IPS-NIHi11 (cell line): ENCODE measurements around the gene ERC2.

Source experiments
- DNase-seq: peaks from one replicate; pipeline ENCODE4 v3.0.0; 2012; ENCODE audit warnings: mixed read lengths, low spot score

ERC2 gene

GRCh38 chr3:55619046-55619808 lies 849.0 kb downstream of the ERC2 start:
- DNase-seq, result no peak

DNA sequence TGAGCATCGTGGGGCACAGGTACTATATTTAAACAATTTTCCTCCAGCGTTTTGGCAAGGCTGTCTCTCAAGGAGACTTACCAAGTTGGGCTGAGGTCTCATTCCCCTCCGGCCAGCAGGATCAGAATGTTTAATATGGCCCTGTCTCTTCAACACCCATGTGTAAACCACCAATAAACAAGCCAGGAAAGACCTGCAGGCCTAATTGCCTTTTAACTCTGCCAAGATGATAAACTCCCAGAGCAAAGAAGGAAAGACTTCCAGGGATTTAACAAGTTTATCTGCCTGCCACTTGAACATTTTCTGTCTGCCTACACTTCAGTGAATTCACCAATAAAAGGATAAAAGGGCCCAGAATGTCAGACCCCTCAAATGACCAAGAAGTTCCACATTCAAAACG lies 850.9 kb downstream of the ERC2 start:
- DNase-seq, result no peak

DNA sequence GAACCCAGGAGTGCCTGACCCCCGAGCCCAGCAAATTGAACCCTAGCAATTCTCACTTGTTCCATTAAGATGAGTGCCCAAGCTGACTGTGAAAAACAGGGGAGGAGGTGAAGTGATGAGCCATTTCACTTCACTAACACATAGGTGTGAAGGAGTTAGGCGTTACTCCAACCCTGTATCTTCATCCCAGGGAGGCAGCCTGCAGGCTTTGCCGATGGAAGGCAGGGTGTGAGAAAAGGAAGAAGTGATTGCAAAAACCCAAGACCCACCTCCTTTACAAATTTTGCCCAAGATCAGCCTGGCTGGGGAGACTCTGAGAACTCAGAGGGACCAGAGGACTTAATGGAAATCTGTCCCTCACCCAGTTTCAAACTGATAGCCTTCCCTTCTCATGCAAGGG lies 851.5 kb downstream of the ERC2 start:
- DNase-seq, result no peak

- DNase-seq, result peak; percentile 58
These were observed 852.5 kb downstream of the ERC2 start for GRCh38 chr3:55615694-55616295.

DNA sequence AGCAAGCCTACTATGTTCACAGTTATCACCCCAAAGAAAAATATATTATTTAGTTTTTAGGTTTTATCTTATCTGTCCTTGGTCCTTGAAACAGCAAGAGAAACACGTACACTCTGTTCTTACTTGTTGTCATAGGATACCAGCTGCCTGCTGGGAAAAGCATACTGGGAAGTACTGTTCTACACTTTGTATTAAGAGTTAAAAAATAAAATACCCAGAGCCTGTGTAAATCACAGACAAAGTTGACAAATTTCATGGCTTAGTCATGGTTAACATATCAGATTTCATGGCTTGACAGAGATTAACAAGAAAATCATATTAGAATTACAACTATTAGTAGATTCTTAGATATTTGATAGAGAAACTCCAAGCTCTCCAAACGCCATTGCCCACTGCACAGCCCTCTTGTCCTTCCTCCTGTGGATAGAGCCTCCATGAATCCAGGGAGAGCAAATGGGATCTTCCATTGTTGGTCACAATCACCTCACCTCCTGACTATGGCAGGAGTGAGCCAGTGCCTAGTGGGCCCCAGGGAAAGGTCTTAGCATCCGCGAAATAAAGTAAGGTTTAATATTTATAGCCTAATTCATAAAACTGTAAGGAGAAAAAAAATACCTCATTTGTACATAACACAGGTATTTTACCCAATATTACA lies 853.1 kb downstream of the ERC2 start:
- no peak for DNase-seq

DNA sequence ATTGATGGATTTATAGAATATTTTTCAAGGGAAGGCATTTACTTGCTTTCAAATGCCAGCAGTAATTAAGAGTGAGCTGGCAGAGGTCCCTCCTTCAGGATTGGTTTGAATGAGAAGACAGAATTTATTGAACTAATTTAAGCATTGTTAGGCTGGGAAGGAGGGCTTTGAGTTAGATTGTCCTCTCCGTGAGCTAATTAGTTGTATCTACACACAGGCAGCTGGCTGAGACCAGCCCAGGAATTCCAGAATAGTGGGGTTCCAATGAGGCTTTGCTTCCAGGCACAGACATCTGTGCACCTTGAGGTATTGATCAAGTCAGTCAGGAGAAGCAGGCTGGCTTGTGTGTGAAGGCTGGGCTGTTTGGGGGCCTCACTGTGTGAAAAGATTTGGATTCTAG lies 857.1 kb downstream of the ERC2 start:
- DNase-seq, result no peak

DNA sequence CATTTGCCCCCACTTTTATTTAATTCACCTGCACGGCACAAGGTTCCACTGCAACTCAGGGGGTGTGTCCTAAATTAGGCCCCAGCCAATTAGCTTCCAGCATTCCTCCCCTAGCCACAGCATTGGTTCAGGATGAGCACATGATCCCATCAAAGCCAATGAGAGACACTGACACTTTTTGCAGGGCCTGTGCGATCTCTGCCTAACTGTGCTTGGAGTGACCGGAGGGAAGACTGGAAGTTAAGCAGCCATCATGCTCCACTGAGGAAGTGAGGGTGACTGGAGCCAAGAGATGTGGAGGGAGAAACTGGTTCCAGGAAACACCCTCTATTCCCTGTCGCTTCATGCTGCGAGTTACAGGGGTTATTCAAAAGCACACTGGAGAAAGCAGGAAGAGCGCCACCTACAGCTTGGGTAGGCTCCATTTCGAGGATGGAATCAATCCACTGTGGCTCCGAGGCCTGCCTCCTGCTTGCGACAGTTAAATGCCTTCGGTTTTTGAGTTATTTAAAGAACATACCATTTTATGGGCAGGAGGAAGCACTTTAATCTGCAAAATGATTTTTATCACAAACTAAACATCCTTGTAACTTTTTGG lies 858.9 kb downstream of the ERC2 start:
- peak; percentile 47 for DNase-seq

- DNase-seq, result no peak
These were observed 859.8 kb downstream of the ERC2 start for GRCh38 chr3:55608301-55608937.

DNA sequence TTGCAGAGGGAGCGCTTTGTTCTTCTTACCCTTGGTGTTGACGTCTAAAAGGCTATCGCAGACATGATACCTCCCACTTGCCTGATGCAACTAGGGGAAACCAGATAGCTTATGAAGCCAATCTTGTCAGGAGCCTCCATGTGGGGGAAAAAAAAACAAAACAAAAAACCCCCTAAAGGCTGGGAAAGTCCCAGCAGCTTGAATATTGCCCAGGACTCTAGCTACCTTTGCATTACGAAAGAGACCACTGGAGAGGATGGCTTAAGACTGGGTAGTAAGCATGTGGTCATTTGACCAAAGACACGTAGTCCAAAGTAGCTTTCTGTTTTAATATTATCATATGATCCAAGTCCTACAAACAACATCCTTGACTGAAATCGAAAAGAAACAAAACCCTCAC lies 860.4 kb downstream of the ERC2 start:
- no peak for DNase-seq

DNA sequence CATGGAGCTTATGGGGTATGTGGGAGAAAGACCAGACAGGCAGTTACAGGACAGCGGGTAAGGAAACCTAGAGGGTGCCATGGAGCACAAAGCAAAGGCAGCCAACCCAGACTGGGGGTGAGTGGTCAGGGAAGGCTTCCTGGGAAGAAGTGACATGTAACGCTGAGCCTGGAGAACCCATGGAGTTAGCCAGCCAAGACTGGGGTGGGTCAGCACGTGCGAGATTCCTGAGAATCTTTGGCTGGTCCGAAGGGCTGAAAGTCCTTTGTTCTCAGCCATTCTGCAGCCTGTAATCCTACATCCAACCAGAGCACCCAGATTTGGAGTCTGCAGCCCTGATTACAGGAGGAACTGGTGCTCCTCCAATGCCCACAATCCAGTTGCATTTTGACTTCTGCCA lies 861.1 kb downstream of the ERC2 start:
- DNase-seq, result peak; percentile 27

- no peak for DNase-seq
These were observed 862.6 kb downstream of the ERC2 start for GRCh38 chr3:55605443-55606236.

GRCh38 chr3:55604846-55605245 lies 863.4 kb downstream of the ERC2 start:
- no peak for DNase-seq

DNA sequence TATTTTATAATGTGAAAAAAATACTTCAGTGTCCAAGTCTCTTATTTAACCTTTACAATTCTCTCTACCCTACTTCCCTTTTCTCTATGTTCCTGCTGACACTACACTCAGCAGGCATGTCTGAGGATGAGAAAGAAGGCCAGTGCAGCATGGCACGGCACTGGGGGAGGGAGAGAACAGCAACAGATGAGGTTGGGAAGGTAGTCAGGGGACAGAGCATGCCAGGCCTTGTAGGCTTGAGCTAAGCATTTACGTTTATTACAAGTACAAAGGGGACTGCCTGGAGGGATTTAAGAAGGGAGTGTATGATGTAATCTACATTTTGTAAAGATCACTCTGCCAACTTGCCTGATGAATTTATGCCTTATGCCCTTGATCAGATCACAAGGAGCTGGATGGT lies 863.9 kb downstream of the ERC2 start:
- no peak for DNase-seq

GRCh38 chr3:55601366-55602080 lies 866.7 kb downstream of the ERC2 start:
- DNase-seq, result no peak

GRCh38 chr3:55598224-55598623 lies 870.0 kb downstream of the ERC2 start:
- no peak for DNase-seq

GRCh38 chr3:55597641-55598040 lies 870.6 kb downstream of the ERC2 start:
- no peak for DNase-seq

- DNase-seq, result no peak
These were observed 872.1 kb downstream of the ERC2 start for GRCh38 chr3:55596212-55596611.

DNA sequence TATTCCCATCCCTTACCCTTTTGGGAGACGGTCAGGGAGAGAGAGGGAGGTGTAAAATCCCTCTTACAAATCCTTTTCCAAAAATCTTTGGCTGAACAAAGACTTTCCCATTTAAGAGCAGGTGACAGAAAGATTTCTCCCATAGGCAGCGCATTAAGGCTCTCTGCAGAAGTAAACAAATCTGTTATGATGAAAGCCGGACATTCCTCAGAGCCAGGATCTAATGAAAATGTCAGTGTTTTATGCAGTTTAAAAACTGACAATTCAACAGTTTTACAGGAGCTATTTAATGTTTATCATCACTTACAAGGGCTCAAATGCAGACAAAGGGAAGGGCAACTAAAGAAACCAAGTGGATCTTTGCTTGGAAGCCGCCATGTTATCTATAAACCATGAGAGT lies 872.8 kb downstream of the ERC2 start:
- no peak for DNase-seq

DNA sequence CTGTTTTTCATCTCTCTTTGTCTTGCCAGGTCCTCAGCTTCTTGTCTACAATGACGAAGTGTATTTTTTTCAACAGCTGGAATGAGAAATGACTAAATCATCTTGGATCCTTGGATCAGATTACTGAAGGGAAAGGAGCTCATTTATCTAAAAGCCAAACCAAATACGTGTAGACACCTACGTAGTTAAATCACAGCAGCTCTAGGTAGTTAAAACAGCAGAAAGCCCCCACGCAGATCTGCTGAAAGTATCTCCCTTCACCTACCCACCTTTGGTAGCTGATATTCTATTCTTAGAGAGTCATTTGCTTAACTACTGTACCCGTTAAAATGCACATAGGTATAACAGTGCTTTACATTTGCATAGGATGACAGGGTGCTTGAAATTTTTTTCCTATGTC lies 875.7 kb downstream of the ERC2 start:
- DNase-seq, result no peak

DNA sequence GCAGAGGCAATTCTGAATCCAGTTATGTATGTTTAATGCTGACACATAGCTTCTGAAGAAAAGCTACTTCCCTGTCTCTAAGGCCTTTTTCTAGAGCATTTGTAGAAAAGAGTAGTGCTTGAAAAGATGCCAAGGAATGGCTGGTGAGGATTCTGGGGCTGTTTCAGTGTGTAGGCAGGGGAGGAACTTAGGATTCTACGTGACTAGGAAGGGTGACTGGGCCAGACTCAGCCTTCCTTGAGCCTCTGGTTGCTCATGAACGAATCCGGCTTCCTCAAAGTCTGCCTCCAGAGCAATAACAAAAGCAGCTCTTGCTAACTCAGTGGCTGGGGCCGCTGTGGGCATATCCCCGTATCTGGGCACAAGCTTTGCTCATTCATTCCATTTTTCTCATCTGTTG lies 876.4 kb downstream of the ERC2 start:
- DNase-seq, result no peak

DNA sequence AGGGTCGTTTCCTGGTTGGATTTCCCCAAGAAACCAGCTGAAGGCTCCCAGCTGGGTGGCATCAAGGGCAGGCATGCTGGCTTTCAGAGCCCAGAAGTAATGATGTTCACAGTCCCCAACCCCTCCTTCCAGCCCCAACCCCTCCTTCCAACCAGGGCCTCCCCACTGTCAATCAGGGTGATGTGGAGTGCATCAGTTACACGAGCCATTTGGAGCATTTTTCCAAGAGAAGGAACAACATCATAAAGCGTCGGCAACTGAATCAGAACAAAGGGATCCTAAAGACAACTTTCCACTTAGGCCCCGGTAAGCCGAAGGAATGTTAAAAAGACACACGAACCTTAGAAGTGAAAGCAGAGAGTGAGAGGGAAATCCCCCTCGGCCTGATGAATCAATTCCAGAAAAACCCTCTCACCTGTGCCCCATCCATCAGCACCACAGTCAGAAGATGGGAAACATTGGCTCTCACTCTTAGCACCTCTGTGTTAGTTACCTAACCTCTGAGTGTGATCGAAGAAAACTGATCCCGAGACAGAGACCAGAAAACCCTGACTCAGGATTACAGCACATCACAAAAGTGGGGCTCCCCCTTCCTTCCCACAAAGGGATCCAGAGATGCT lies 880.0 kb downstream of the ERC2 start:
- no peak for DNase-seq
